Endothelial cell of umbilical vein (primary cell): Measurements from ENCODE around the gene ZNF283. TPM values are rescaled to one million over a fixed set of nuclear protein-coding genes. Genes with fewer than 3 reads are reported as not detected.

Experiments
- BruUV-seq: library from RNA; stranded (reverse); fragments of 400-500 nt; replicated peaks from 2 replicates; lab custom pipeline; 2021; lab: Mats Ljungman, UMichigan
- CTCF ChIA-PET: fragments of 300-600, 350-600 bp; sonication (Branson Sonifier 250); formaldehyde crosslinking; loops from one replicate; lab custom pipeline; 2021; ENCODE audit warnings: antibody characterized with exemption, inconsistent platforms; lab: Charles Lee
- POLR2A ChIA-PET: fragments of 300-600, 350-600 bp; sonication (Branson Sonifier 250); formaldehyde crosslinking; loops from one replicate; lab custom pipeline; 2021; ENCODE audit warnings: antibody characterized with exemption, inconsistent platforms; lab: Charles Lee
- DNase-seq: peaks from one replicate; pipeline ENCODE4 v3.0.0-alpha.2; 2011; ENCODE audit warnings: low read depth, low spot score
- FAIRE-seq: peaks from 2 replicates; lab custom pipeline; 2011; peaks lifted over from hg19 to GRCh38; lab: Jason Lieb, UNC
- H2AFZ ChIP-seq: 2 replicates; pipeline ENCODE4 v1.6.0; 2012; ENCODE audit warnings: low read depth, low read length, control low read depth, inconsistent platforms
- H3K27ac ChIP-seq: 2 replicates; pipeline ENCODE4 v1.5.1; 2011; ENCODE audit warnings: low read depth, mild to moderate bottlenecking, control low read depth, low read length, moderate library complexity; ENCODE audit not compliant: insufficient read depth
- H3K27me3 ChIP-seq, 2 experiments: 2 replicates each; pipeline versions ENCODE4 v1.6.0 to v1.6.1; 2011; ENCODE audit warnings: low read length in 2 of 2, mixed read lengths in 1 of 2; ENCODE audit not compliant: control insufficient read depth in 2 of 2, insufficient read depth in 2 of 2
- H3K36me3 ChIP-seq, 2 experiments: 2 replicates in 1 of 2; 3 replicates in 1 of 2; pipeline ENCODE4 v1.5.1; 2011; ENCODE audit warnings: low read length in 2 of 2, mild to moderate bottlenecking in 1 of 2, moderate library complexity in 1 of 2; ENCODE audit not compliant: control insufficient read depth in 2 of 2, insufficient read depth in 2 of 2; ENCODE audit errors: extremely low read depth in 1 of 2
- H3K4me1 ChIP-seq: 3 replicates; pipeline ENCODE4 v1.5.1; 2011; ENCODE audit warnings: mild to moderate bottlenecking, low read length; ENCODE audit not compliant: control insufficient read depth, insufficient read depth; ENCODE audit errors: extremely low read depth
- H3K4me2 ChIP-seq: 2 replicates; pipeline ENCODE4 v1.6.1; 2011; ENCODE audit warnings: low read length, control low read depth, mixed read lengths; ENCODE audit not compliant: insufficient read depth
- H3K4me3 ChIP-seq, 3 experiments: fragments of 200-600 bp in 1 of 3; sonication (generic), shearing (Covaris generic) in 1 of 3; replicated peaks in 1 of 3; 2 replicates each; pipeline ENCODE4 v1.5.1; 2011 to 2016; ENCODE audit warnings: control low read depth in 3 of 3, low read length in 3 of 3, mild to moderate bottlenecking in 2 of 3, inconsistent platforms in 1 of 3, low read depth in 1 of 3, moderate library complexity in 1 of 3; ENCODE audit not compliant: insufficient read depth in 1 of 3
- H3K79me2 ChIP-seq: 2 replicates; pipeline ENCODE4 v1.6.0; 2012; ENCODE audit warnings: low read length, inconsistent platforms; ENCODE audit not compliant: control insufficient read depth, insufficient read depth
- H3K9ac ChIP-seq: replicated peaks from 2 replicates; pipeline ENCODE3; 2011; ENCODE audit warnings: low read length, control low read depth; ENCODE audit not compliant: insufficient read depth; ENCODE audit errors: extremely low read depth
- H3K9me1 ChIP-seq: replicated peaks from 3 replicates; pipeline ENCODE4 v1.6.0; 2011; ENCODE audit warnings: mild to moderate bottlenecking, low read length; ENCODE audit not compliant: control insufficient read depth, insufficient read depth; ENCODE audit errors: extremely low read depth
- H3K9me3 ChIP-seq: replicated peaks from 2 replicates; pipeline ENCODE4 v1.5.1; 2012; ENCODE audit warnings: low read length, inconsistent platforms; ENCODE audit not compliant: control insufficient read depth, insufficient read depth
- H4K20me1 ChIP-seq: replicated peaks from 2 replicates; pipeline ENCODE3; 2011; ENCODE audit warnings: mild to moderate bottlenecking, low read length; ENCODE audit not compliant: control insufficient read depth, insufficient read depth; ENCODE audit errors: extremely low read depth
- EZH2 ChIP-seq: IDR thresholded peaks from 2 replicates; pipeline ENCODE4 v1.6.1; 2012; ENCODE audit warnings: borderline replicate concordance, low read depth, mild to moderate bottlenecking, moderate library complexity, low read length, inconsistent platforms; ENCODE audit not compliant: severe bottlenecking
- FOS ChIP-seq: IDR thresholded peaks from 2 replicates; pipeline ENCODE4 v1.6.1; 2011; ENCODE audit warnings: mild to moderate bottlenecking, low read length, moderate library complexity, borderline replicate concordance; ENCODE audit not compliant: insufficient read depth
- GATA2 ChIP-seq: IDR thresholded peaks from 2 replicates; pipeline ENCODE4 v1.7.0; 2011; ENCODE audit warnings: low read depth, mild to moderate bottlenecking, moderate library complexity, mixed read lengths, low read length; ENCODE audit not compliant: insufficient read length, insufficient read depth
- JUN ChIP-seq: IDR thresholded peaks from 2 replicates; pipeline ENCODE4 v1.6.1; 2011; ENCODE audit warnings: borderline replicate concordance, low read depth; ENCODE audit not compliant: insufficient read length, insufficient read depth
- MYC ChIP-seq: IDR thresholded peaks from one replicate; pipeline ENCODE4 v1.6.1; 2011; ENCODE audit warnings: mild to moderate bottlenecking, low read depth, low read length
- POLR2A ChIP-seq: IDR thresholded peaks from 2 replicates; pipeline ENCODE4 v1.6.1; 2012; ENCODE audit warnings: low read depth, mild to moderate bottlenecking, control low read depth, low read length
- POLR2AphosphoS5 ChIP-seq: IDR thresholded peaks from 2 replicates; pipeline ENCODE4 v1.6.1; 2012; ENCODE audit warnings: low read depth, mild to moderate bottlenecking, control low read depth, low read length, moderate library complexity; ENCODE audit not compliant: insufficient read depth
- dilution Hi-C: fragments of 300-500 bp; cut with MboI; formaldehyde crosslinking; loops from one replicate; pipeline ENCODE4 v1.15.0; 2019; ENCODE audit warnings: low sequenced_read_pairs; ENCODE audit not compliant: extremely low pct_ligation_motif_present
- intact Hi-C: fragments of 100-400 bp; cut with micrococcal nuclease; formaldehyde crosslinking; loops from one replicate; pipeline ENCODE4 v1.10.0; 2022
- polyA plus RNA-seq, 4 experiments: library from polyadenylated mRNA; depleted of rRNA in 3 of 4; stranded (reverse) in 3 of 4; unstranded in 1 of 4; fragments of >200 nt; gene quantifications; 2 replicates each; pipeline versions ENCODE4 v1.2.1 to v1.2.3, GENCODE V29; 2011 to 2012; ENCODE audit warnings: missing spikeins in 1 of 4
- total RNA-seq: library from RNA; stranded (reverse); gene quantifications from 2 replicates; pipeline ENCODE4 v1.2.3, GENCODE V29; 2021
- TF ChIP-seq, protein P1 (sequence below): IDR thresholded peaks from 2 replicates; pipeline ENCODE4 v1.6.1; 2011; ENCODE audit not compliant: insufficient read depth, insufficient read length
- TF ChIP-seq, protein P2 (sequence below), 2 donors: IDR thresholded peaks; 1 replicate in 1 of 2; 2 replicates in 1 of 2; pipeline ENCODE4 v1.5.1; 2011; ENCODE audit warnings: low read length in 2 of 2, mild to moderate bottlenecking in 2 of 2, moderate library complexity in 2 of 2, control low read depth in 1 of 2, inconsistent platforms in 1 of 2, low read depth in 1 of 2; ENCODE audit not compliant: insufficient read depth in 1 of 2; ENCODE audit errors: extremely low read depth in 1 of 2

The ZNF283 gene
- total and polyA plus RNA-seq, 2 donors (not counting 3 experiments of a cell fraction or from before 2014, with no cell fraction given) = 1.9 to 10.7 TPM

DNA sequence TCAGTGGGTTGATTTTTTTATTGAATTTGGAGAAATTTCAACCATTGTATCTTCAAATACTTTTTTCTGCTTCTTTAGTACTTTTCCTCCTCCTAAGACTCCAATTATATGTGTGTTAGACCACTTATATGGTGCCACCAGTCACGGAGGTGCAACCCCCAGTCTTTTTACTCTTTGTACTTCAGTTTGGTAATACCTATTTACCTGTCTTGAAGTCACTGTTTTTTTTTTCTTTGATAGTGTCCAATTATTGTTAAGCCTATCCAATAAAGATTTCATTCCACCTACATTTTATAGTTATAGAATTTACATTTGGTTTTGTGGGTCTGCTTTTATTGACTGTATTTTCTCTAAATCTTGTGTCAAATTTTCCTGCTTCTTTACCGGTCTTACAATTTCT lies 14.9 kb downstream of the ZNF283 start:
- Histone ChIP-seq H3K36me3 (peaks cover 6 to 8% of the 10 kb centered on the region in 2 experiments), H3K27ac (no peak overlapping the region), H3K27me3 (no peaks in the 10 kb centered on the region), H3K9ac (no peak overlapping the region), H2AFZ (no peak overlapping the region), H3K4me3 (no peak overlapping the region), H3K4me2 (no peak overlapping the region), H3K9me1 (no peaks in the 10 kb centered on the region), H3K9me3 (peaks cover 15% of the 10 kb centered on the region), H3K79me2 (no peaks in the 10 kb centered on the region), H3K4me1 (no peaks in the 10 kb centered on the region), H4K20me1 (no peaks in the 10 kb centered on the region)
- TF ChIP-seq GATA2 (no peak), EZH2 (no peak), MYC (no peak), JUN (no peak), POLR2A (no peak), FOS (no peak), POLR2AphosphoS5 (no peak)
- TF ChIP-seq, protein P1, sequence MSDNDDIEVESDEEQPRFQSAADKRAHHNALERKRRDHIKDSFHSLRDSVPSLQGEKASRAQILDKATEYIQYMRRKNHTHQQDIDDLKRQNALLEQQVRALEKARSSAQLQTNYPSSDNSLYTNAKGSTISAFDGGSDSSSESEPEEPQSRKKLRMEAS = no peak
- TF ChIP-seq, protein P2, sequence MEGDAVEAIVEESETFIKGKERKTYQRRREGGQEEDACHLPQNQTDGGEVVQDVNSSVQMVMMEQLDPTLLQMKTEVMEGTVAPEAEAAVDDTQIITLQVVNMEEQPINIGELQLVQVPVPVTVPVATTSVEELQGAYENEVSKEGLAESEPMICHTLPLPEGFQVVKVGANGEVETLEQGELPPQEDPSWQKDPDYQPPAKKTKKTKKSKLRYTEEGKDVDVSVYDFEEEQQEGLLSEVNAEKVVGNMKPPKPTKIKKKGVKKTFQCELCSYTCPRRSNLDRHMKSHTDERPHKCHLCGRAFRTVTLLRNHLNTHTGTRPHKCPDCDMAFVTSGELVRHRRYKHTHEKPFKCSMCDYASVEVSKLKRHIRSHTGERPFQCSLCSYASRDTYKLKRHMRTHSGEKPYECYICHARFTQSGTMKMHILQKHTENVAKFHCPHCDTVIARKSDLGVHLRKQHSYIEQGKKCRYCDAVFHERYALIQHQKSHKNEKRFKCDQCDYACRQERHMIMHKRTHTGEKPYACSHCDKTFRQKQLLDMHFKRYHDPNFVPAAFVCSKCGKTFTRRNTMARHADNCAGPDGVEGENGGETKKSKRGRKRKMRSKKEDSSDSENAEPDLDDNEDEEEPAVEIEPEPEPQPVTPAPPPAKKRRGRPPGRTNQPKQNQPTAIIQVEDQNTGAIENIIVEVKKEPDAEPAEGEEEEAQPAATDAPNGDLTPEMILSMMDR (IDR thresholded peaks at IDR 0.05; ENCODE audit: extremely low read depth in 1 of 2, insufficient read depth in 1 of 2, low read depth in 1 of 2, low read length in 2 of 2) = no peak
- dilution Hi-C loops = no loop called here
- ChIA-PET CTCF (no interaction called here), POLR2A (no interaction called here)
- FAIRE-seq (no peak), DNase-seq (no peak)
- no TSS peak for BruUV-seq
- intact Hi-C loops = no loop called here
